Measurements from ENCODE around the gene PNPLA4.

PNPLA4 gene

GRCh38 chrX:7927259-7928167 is at the start of gene PNPLA4:
Gene PNPLA4 (minus strand): TSS chrX:7927413. CDS start chrX:7926119, 1,294 bp downstream.
- peaks cover 0 to 4% of the 10 kb centered on the region in 2 donors for H3K4me1 ChIP-seq (ENCODE audit: control insufficient read depth in 1 of 2, insufficient read depth in 2 of 2, low read length in 2 of 2)
- H3K27ac ChIP-seq (ENCODE audit: low read depth, low read length) = peak within 1 kb of the TSS; percentile 58
- no peaks in the 10 kb centered on the region for H3K27me3 ChIP-seq (ENCODE audit: control insufficient read depth in 1 of 2, insufficient read depth in 2 of 2, low read length in 2 of 2)
- H3K4me3 ChIP-seq (ENCODE audit: low read depth in 1 of 2, low read length in 2 of 2) = peak within 1 kb of the TSS; percentile 70 to 75
- H3K9ac ChIP-seq (ENCODE audit: low read depth in 1 of 2, low read length in 2 of 2) = peak within 1 kb of the TSS; percentile 70 to 77
- H3K36me3 ChIP-seq (ENCODE audit: control insufficient read depth in 1 of 2, insufficient read depth in 2 of 2, low read length in 2 of 2) = no peaks in the 10 kb centered on the region
- H3K9me3 ChIP-seq (ENCODE audit: control insufficient read depth in 1 of 2, low read length in 2 of 2) = no peaks in the 10 kb centered on the region

GRCh38 chrX:7972586-7972985 is 45.4 kb upstream of the PNPLA4 start:
- no peaks in the 10 kb centered on the region for H3K27me3 ChIP-seq (ENCODE audit: control insufficient read depth in 1 of 2, insufficient read depth in 2 of 2, low read length in 2 of 2)
- no peaks in the 10 kb centered on the region for H3K36me3 ChIP-seq (ENCODE audit: control insufficient read depth in 1 of 2, insufficient read depth in 2 of 2, low read length in 2 of 2)
- H3K9ac ChIP-seq (ENCODE audit: low read depth in 1 of 2, low read length in 2 of 2) = no peak overlapping the region
- H3K4me1 ChIP-seq (ENCODE audit: control insufficient read depth in 1 of 2, insufficient read depth in 2 of 2, low read length in 2 of 2) = no peaks in the 10 kb centered on the region
- no peaks in the 10 kb centered on the region for H3K9me3 ChIP-seq (ENCODE audit: control insufficient read depth in 1 of 2, low read length in 2 of 2)
- no peak overlapping the region for H3K27ac ChIP-seq (ENCODE audit: low read depth, low read length)
- no peak overlapping the region for H3K4me3 ChIP-seq (ENCODE audit: low read depth in 1 of 2, low read length in 2 of 2)

- H3K27ac ChIP-seq (ENCODE audit: low read depth, low read length) = no peak overlapping the region
- H3K36me3 ChIP-seq (ENCODE audit: control insufficient read depth in 1 of 2, insufficient read depth in 2 of 2, low read length in 2 of 2) = no peaks in the 10 kb centered on the region
- H3K4me1 ChIP-seq (ENCODE audit: control insufficient read depth in 1 of 2, insufficient read depth in 2 of 2, low read length in 2 of 2) = no peaks in the 10 kb centered on the region
- no peaks in the 10 kb centered on the region for H3K9me3 ChIP-seq (ENCODE audit: control insufficient read depth in 1 of 2, low read length in 2 of 2)
- no peaks in the 10 kb centered on the region for H3K27me3 ChIP-seq (ENCODE audit: control insufficient read depth in 1 of 2, insufficient read depth in 2 of 2, low read length in 2 of 2)
- H3K4me3 ChIP-seq (ENCODE audit: low read depth in 1 of 2, low read length in 2 of 2) = no peak overlapping the region
- H3K9ac ChIP-seq (ENCODE audit: low read depth in 1 of 2, low read length in 2 of 2) = no peak overlapping the region
These were observed 43.2 kb upstream of the PNPLA4 start for GRCh38 chrX:7970428-7970827.

GRCh38 chrX:7965436-7965835 is 38.2 kb upstream of the PNPLA4 start:
- Histone ChIP-seq H3K27ac (ENCODE audit: low read depth, low read length) (no peak overlapping the region), H3K36me3 (ENCODE audit: control insufficient read depth in 1 of 2, insufficient read depth in 2 of 2, low read length in 2 of 2) (no peaks in the 10 kb centered on the region), H3K4me3 (ENCODE audit: low read depth in 1 of 2, low read length in 2 of 2) (no peak overlapping the region), H3K9me3 (ENCODE audit: control insufficient read depth in 1 of 2, low read length in 2 of 2) (no peaks in the 10 kb centered on the region), H3K27me3 (ENCODE audit: control insufficient read depth in 1 of 2, insufficient read depth in 2 of 2, low read length in 2 of 2) (no peaks in the 10 kb centered on the region), H3K9ac (ENCODE audit: low read depth in 1 of 2, low read length in 2 of 2) (no peak overlapping the region), H3K4me1 (ENCODE audit: control insufficient read depth in 1 of 2, insufficient read depth in 2 of 2, low read length in 2 of 2) (no peaks in the 10 kb centered on the region)

- H3K4me1 ChIP-seq (ENCODE audit: control insufficient read depth in 1 of 2, insufficient read depth in 2 of 2, low read length in 2 of 2) = no peaks in the 10 kb centered on the region
- H3K36me3 ChIP-seq (ENCODE audit: control insufficient read depth in 1 of 2, insufficient read depth in 2 of 2, low read length in 2 of 2) = no peaks in the 10 kb centered on the region
- no peak overlapping the region for H3K4me3 ChIP-seq (ENCODE audit: low read depth in 1 of 2, low read length in 2 of 2)
- no peak overlapping the region for H3K9ac ChIP-seq (ENCODE audit: low read depth in 1 of 2, low read length in 2 of 2)
- H3K27ac ChIP-seq (ENCODE audit: low read depth, low read length) = no peak overlapping the region
- H3K9me3 ChIP-seq (ENCODE audit: control insufficient read depth in 1 of 2, low read length in 2 of 2) = no peaks in the 10 kb centered on the region
- no peaks in the 10 kb centered on the region for H3K27me3 ChIP-seq (ENCODE audit: control insufficient read depth in 1 of 2, insufficient read depth in 2 of 2, low read length in 2 of 2)
These were observed 33.0 kb upstream of the PNPLA4 start for GRCh38 chrX:7960246-7960645.

- Histone ChIP-seq H3K27ac (ENCODE audit: low read depth, low read length) (no peak overlapping the region), H3K4me1 (ENCODE audit: control insufficient read depth in 1 of 2, insufficient read depth in 2 of 2, low read length in 2 of 2) (no peaks in the 10 kb centered on the region), H3K4me3 (ENCODE audit: low read depth in 1 of 2, low read length in 2 of 2) (no peak overlapping the region), H3K9ac (ENCODE audit: low read depth in 1 of 2, low read length in 2 of 2) (no peak overlapping the region), H3K36me3 (ENCODE audit: control insufficient read depth in 1 of 2, insufficient read depth in 2 of 2, low read length in 2 of 2) (no peaks in the 10 kb centered on the region), H3K9me3 (ENCODE audit: control insufficient read depth in 1 of 2, low read length in 2 of 2) (no peaks in the 10 kb centered on the region), H3K27me3 (ENCODE audit: control insufficient read depth in 1 of 2, insufficient read depth in 2 of 2, low read length in 2 of 2) (no peaks in the 10 kb centered on the region)
These were observed 26.2 kb upstream of the PNPLA4 start for GRCh38 chrX:7953446-7953845.

GRCh38 chrX:7950865-7951264 is 23.7 kb upstream of the PNPLA4 start:
- no peaks in the 10 kb centered on the region for H3K36me3 ChIP-seq (ENCODE audit: control insufficient read depth in 1 of 2, insufficient read depth in 2 of 2, low read length in 2 of 2)
- no peak overlapping the region for H3K9ac ChIP-seq (ENCODE audit: low read depth in 1 of 2, low read length in 2 of 2)
- H3K4me3 ChIP-seq (ENCODE audit: low read depth in 1 of 2, low read length in 2 of 2) = no peak overlapping the region
- H3K27me3 ChIP-seq (ENCODE audit: control insufficient read depth in 1 of 2, insufficient read depth in 2 of 2, low read length in 2 of 2) = no peaks in the 10 kb centered on the region
- no peak overlapping the region for H3K27ac ChIP-seq (ENCODE audit: low read depth, low read length)
- H3K9me3 ChIP-seq (ENCODE audit: control insufficient read depth in 1 of 2, low read length in 2 of 2) = no peaks in the 10 kb centered on the region
- no peaks in the 10 kb centered on the region for H3K4me1 ChIP-seq (ENCODE audit: control insufficient read depth in 1 of 2, insufficient read depth in 2 of 2, low read length in 2 of 2)

GRCh38 chrX:7948483-7948882 is 21.3 kb upstream of the PNPLA4 start:
- H3K9me3 ChIP-seq (ENCODE audit: control insufficient read depth in 1 of 2, low read length in 2 of 2) = no peaks in the 10 kb centered on the region

GRCh38 chrX:7946960-7947359 is 19.7 kb upstream of the PNPLA4 start:
- H3K9ac ChIP-seq (ENCODE audit: low read depth in 1 of 2, low read length in 2 of 2) = no peak overlapping the region
- no peak overlapping the region for H3K4me3 ChIP-seq (ENCODE audit: low read depth in 1 of 2, low read length in 2 of 2)
- H3K9me3 ChIP-seq (ENCODE audit: control insufficient read depth in 1 of 2, low read length in 2 of 2) = no peaks in the 10 kb centered on the region
- no peaks in the 10 kb centered on the region for H3K4me1 ChIP-seq (ENCODE audit: control insufficient read depth in 1 of 2, insufficient read depth in 2 of 2, low read length in 2 of 2)
- H3K36me3 ChIP-seq (ENCODE audit: control insufficient read depth in 1 of 2, insufficient read depth in 2 of 2, low read length in 2 of 2) = no peaks in the 10 kb centered on the region
- no peaks in the 10 kb centered on the region for H3K27me3 ChIP-seq (ENCODE audit: control insufficient read depth in 1 of 2, insufficient read depth in 2 of 2, low read length in 2 of 2)
- H3K27ac ChIP-seq (ENCODE audit: low read depth, low read length) = no peak overlapping the region

More at GRCh38 chrX:7948483-7948882, 21.3 kb upstream of the PNPLA4 start:
- Histone ChIP-seq H3K4me1 (ENCODE audit: control insufficient read depth in 1 of 2, insufficient read depth in 2 of 2, low read length in 2 of 2) (no peaks in the 10 kb centered on the region), H3K36me3 (ENCODE audit: control insufficient read depth in 1 of 2, insufficient read depth in 2 of 2, low read length in 2 of 2) (no peaks in the 10 kb centered on the region), H3K9ac (ENCODE audit: low read depth in 1 of 2, low read length in 2 of 2) (no peak overlapping the region), H3K27ac (ENCODE audit: low read depth, low read length) (no peak overlapping the region), H3K4me3 (ENCODE audit: low read depth in 1 of 2, low read length in 2 of 2) (no peak overlapping the region), H3K27me3 (ENCODE audit: control insufficient read depth in 1 of 2, insufficient read depth in 2 of 2, low read length in 2 of 2) (no peaks in the 10 kb centered on the region)

GRCh38 chrX:7943600-7944245 is 16.5 kb upstream of the PNPLA4 start:
- Histone ChIP-seq H3K9me3 (ENCODE audit: control insufficient read depth in 1 of 2, low read length in 2 of 2) (no peaks in the 10 kb centered on the region), H3K27ac (ENCODE audit: low read depth, low read length) (no peak overlapping the region), H3K4me1 (ENCODE audit: control insufficient read depth in 1 of 2, insufficient read depth in 2 of 2, low read length in 2 of 2) (no peaks in the 10 kb centered on the region), H3K36me3 (ENCODE audit: control insufficient read depth in 1 of 2, insufficient read depth in 2 of 2, low read length in 2 of 2) (no peaks in the 10 kb centered on the region), H3K9ac (ENCODE audit: low read depth in 1 of 2, low read length in 2 of 2) (no peak overlapping the region), H3K27me3 (ENCODE audit: control insufficient read depth in 1 of 2, insufficient read depth in 2 of 2, low read length in 2 of 2) (no peaks in the 10 kb centered on the region), H3K4me3 (ENCODE audit: low read depth in 1 of 2, low read length in 2 of 2) (no peak overlapping the region)
